Left lung (tissue), 10 donors: ENCODE data around the gene ENAM. TPM values are rescaled to one million over a fixed set of nuclear protein-coding genes. Genes with fewer than 3 reads are reported as not detected.
A peak's percentile ranks its signal among the peaks of the same experiment; 100 is the strongest.

Experiments used
- ATAC-seq: fragments of 200-7000 bp; cut with Tn5 transposase; one replicate; pipeline ENCODE4 v1.9.1; 2020; ENCODE audit warnings: moderate library complexity
- DNase-seq, 4 donors: peaks; one replicate each; pipeline ENCODE4 v3.0.0-alpha.2; 2013 to 2020
- H3K27ac ChIP-seq, 2 donors: fragments of 200-600 bp; sonication (generic) in 1 of 2; one replicate each; pipeline versions ENCODE4 v1.5.0 to v1.8.0; 2020 to 2021
- H3K27me3 ChIP-seq, 2 donors: fragments of 200-600 bp; sonication (generic) in 1 of 2; one replicate each; pipeline versions ENCODE4 v1.5.0 to v1.8.0; 2020 to 2021
- H3K36me3 ChIP-seq, 2 donors: fragments of 200-600 bp; sonication (generic) in 1 of 2; one replicate each; pipeline versions ENCODE4 v1.5.0 to v1.8.0; 2020 to 2021
- H3K4me1 ChIP-seq, 2 donors: fragments of 200-600 bp; one replicate each; pipeline ENCODE4 v1.8.0; 2021
- H3K4me3 ChIP-seq, 2 donors: fragments of 200-600 bp; sonication (generic) in 1 of 2; one replicate each; pipeline versions ENCODE4 v1.5.0 to v1.8.0; 2020 to 2021; ENCODE audit warnings: mild to moderate bottlenecking in 1 of 2
- H3K9me3 ChIP-seq, 2 donors: fragments of 200-600 bp; sonication (generic) in 1 of 2; one replicate each; pipeline versions ENCODE4 v1.5.0 to v1.8.0; 2020 to 2021
- CTCF ChIP-seq, 2 donors: fragments of 200-600 bp; sonication (generic) in 1 of 2; IDR thresholded peaks; one replicate each; pipeline versions ENCODE4 v1.5.0 to v1.8.0; 2021; ENCODE audit warnings: antibody characterized with exemption in 2 of 2
- intact Hi-C, 2 donors: fragments of 100-400 bp; cut with DNase I; formaldehyde crosslinking; loops; one replicate each; pipeline versions ENCODE4 v1.11.2 to v1.14.2; 2022
- polyA plus RNA-seq, 6 donors: library from polyadenylated mRNA; unstranded; fragments of 120-200 nt; gene quantifications; one replicate each; pipeline ENCODE4 v1.2.1, GENCODE V29; 2013; ENCODE audit not compliant: insufficient read length in 6 of 6
- total RNA-seq, 2 donors: library from RNA; stranded (reverse); fragmentation: NEBNext Ultra II Directional; extraction: Animal tissue kit (Norgen Biotek cat#: 25700); gene quantifications; one replicate each; pipeline ENCODE4 v1.2.1, GENCODE V29; 2021
- donor health status: DM: no; HTN: yes; CAD: no.
- donor health status: DM: no; HTN: no; CAD: no.

Gene ENAM
- total and polyA plus RNA-seq, 8 donors, result 0.14 to 0.84 (median 0.42) TPM

DNA sequence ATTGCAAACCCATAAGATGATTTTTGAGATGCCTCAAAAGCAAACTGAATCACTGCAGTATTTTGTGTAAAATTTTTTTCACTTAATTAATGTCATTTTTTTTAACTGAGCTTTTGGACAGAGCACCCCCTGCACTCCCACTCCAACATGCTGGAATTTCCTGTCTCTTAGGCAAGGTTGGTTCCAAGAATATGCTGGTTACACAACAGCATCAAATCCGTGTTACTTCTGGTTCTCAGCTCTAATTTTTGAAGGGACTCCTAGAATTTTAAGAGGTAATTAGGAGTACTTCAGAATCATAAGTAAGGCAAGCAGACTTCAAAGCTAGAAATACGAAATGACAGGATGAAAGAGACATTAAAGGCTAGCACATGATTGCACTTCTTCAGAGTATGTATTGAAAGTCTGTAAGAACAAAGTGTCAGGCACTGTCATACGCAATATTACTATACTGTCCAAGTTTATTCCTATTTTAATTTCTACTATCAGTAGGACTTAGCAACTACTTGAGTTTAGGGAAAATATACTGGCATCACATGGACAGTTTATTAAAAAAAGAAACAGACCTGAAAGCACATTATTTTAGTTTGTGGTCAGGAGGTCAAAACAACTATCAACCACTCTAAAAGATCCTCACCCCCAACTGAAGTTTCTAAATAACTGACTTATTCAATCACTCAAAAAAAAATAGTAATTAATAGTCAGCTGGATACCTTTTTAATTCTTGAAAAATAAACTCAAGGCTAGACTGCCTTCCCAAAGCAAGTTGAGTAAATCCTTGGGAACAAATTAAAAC is 39.4 kb downstream of the ENAM start:
- Histone ChIP-seq H3K27ac (peak overlapping the region in 1 of 2 donors; percentile 16), H3K4me3 (no peak overlapping the region), H3K27me3 (no peaks in the 10 kb centered on the region), H3K36me3 (no peaks in the 10 kb centered on the region), H3K4me1 (no peaks in the 10 kb centered on the region), H3K9me3 (no peaks in the 10 kb centered on the region)
- no peak for TF ChIP-seq CTCF (IDR thresholded peaks at IDR 0.05)
- intact Hi-C loops, result no loop called here
- DNase-seq (peak in 2 of 4 donors; percentile 51 to 61), ATAC-seq (peak; percentile 85)

GRCh38 chr4:70670332-70671014 is 41.9 kb downstream of the ENAM start:
- no peak for TF ChIP-seq CTCF (IDR thresholded peaks at IDR 0.05)
- H3K4me1 ChIP-seq, result no peaks in the 10 kb centered on the region
- no peaks in the 10 kb centered on the region for H3K9me3 ChIP-seq
- H3K27ac ChIP-seq, result no peak overlapping the region
- H3K27me3 ChIP-seq, result no peaks in the 10 kb centered on the region
- H3K36me3 ChIP-seq, result no peaks in the 10 kb centered on the region
- intact Hi-C loops, result no loop called here
- DNase-seq (no peak), ATAC-seq (no peak)
- no peak overlapping the region for H3K4me3 ChIP-seq

- H3K27ac ChIP-seq, result no peak overlapping the region
- no peak for ATAC-seq
These were observed 42.5 kb downstream of the ENAM start for GRCh38 chr4:70671091-70671490.

DNA sequence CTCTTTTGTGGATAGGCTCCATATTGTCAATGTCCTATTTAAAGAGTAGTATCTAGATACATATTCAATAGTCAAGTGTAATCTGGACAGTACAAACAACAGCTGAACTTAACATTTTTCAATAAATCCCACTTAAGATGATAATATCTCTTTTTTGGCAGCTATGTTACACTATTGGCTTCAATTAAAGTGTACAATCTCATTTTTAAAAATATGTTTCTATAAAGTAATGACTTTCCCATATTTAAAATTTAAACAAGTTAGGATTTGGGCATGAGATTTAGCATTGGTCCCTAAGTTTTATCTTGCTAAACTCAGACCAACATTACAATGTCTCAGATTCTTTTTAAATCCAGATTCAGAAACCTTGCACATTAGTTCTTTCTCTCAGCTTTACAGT is 45.6 kb downstream of the ENAM start:
- Histone ChIP-seq H3K4me1 (no peaks in the 10 kb centered on the region), H3K27ac (no peak overlapping the region), H3K27me3 (no peaks in the 10 kb centered on the region), H3K36me3 (no peaks in the 10 kb centered on the region), H3K9me3 (no peaks in the 10 kb centered on the region), H3K4me3 (no peak overlapping the region)
- ATAC-seq (no peak), DNase-seq (peak in 2 of 4 donors; percentile 27 to 33)
- TF ChIP-seq CTCF (IDR thresholded peaks at IDR 0.05), result no peak
- intact Hi-C loops, result no loop called here

More at GRCh38 chr4:70671091-70671490, 42.5 kb downstream of the ENAM start:
- no peak for TF ChIP-seq CTCF (IDR thresholded peaks at IDR 0.05)
- intact Hi-C loops, result no loop called here
- no peaks in the 10 kb centered on the region for H3K9me3 ChIP-seq
- H3K27me3 ChIP-seq, result no peaks in the 10 kb centered on the region
- DNase-seq, result no peak
- H3K36me3 ChIP-seq, result no peaks in the 10 kb centered on the region
- no peak overlapping the region for H3K4me3 ChIP-seq
- no peaks in the 10 kb centered on the region for H3K4me1 ChIP-seq

DNA sequence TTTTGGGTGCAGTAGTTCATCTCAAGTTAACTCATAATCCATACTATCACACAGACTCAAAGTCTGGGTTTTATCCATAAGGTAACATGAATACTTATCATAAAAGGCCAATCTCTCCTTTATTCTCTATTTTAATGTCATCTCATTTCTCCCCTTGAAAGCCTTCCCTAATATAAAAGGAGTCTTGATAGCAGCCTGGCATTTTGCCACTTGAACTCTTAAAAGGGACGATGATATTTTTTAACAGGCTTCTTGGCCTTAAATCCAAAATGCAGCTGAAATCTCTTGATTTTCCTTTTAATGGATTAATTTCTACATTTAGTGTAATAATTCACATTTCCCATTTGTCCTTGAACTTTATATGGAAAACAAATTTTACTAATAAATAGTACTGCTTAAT is 46.2 kb downstream of the ENAM start:
- ATAC-seq (no peak), DNase-seq (peak in 1 of 4 donors; percentile 44)
- intact Hi-C loops, result no loop called here
- Histone ChIP-seq H3K9me3 (no peaks in the 10 kb centered on the region), H3K4me1 (no peaks in the 10 kb centered on the region), H3K36me3 (no peaks in the 10 kb centered on the region), H3K4me3 (no peak overlapping the region), H3K27ac (no peak overlapping the region), H3K27me3 (no peaks in the 10 kb centered on the region)
- TF ChIP-seq CTCF (IDR thresholded peaks at IDR 0.05), result no peak
